Measurements from ENCODE around the gene HSPB6.

HSPB6 gene

DNA sequence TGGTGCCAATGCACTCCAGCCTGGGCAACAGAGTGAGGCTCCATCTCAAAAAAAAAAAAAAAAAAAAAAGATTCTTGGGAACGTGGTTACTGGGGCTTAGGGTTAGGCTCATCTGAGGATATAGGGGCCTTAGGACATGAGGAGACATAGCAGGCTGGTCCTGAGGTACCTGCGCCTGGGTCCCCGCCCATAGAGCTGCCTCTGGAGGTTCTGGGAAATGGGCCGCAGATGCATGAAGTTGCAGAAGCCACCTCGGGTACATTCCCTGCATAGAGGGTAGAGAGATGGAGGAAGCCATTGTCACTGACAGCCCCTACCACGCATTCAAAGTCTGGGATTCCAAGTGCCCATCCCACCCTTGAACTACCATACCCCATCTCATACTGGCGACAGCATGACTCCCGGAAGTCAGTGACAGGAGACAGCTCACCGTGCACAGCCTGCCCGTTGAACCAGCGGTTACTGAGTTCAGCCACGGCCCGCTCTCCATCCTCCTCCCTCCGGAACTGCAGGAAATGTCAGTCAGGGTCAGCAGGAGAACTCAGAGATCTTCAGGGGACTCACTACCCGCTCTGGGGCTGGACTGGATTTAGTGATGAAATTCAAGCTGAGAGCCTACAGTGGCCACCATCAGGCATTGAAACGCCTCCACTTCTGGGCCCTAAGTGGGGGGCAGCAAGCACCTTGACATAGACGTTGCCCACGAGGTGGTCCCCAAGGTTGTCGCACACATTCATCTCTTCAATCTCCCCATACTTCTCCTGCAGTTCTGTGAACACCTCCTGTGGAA, 13.0 kb downstream of the HSPB6 start:
- TF ChIP-seq, protein P1, sequence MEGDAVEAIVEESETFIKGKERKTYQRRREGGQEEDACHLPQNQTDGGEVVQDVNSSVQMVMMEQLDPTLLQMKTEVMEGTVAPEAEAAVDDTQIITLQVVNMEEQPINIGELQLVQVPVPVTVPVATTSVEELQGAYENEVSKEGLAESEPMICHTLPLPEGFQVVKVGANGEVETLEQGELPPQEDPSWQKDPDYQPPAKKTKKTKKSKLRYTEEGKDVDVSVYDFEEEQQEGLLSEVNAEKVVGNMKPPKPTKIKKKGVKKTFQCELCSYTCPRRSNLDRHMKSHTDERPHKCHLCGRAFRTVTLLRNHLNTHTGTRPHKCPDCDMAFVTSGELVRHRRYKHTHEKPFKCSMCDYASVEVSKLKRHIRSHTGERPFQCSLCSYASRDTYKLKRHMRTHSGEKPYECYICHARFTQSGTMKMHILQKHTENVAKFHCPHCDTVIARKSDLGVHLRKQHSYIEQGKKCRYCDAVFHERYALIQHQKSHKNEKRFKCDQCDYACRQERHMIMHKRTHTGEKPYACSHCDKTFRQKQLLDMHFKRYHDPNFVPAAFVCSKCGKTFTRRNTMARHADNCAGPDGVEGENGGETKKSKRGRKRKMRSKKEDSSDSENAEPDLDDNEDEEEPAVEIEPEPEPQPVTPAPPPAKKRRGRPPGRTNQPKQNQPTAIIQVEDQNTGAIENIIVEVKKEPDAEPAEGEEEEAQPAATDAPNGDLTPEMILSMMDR (IDR thresholded peaks at IDR 0.05; ENCODE audit: low read depth, low read length): no peak
- H3K9me3 ChIP-seq: no peaks in the 10 kb centered on the region
- no peaks in the 10 kb centered on the region for H3K36me3 ChIP-seq
- peaks cover 3% of the 10 kb centered on the region; the same call in 1 of the 2 replicates for H3K4me1 ChIP-seq
- DNase-seq: no peak
- peak overlapping the region; percentile 75; the same call in 1 of the 2 replicates for H3K4me3 ChIP-seq (ENCODE audit: low read depth, low read length)
- H3K27me3 ChIP-seq: no peaks in the 10 kb centered on the region

DNA sequence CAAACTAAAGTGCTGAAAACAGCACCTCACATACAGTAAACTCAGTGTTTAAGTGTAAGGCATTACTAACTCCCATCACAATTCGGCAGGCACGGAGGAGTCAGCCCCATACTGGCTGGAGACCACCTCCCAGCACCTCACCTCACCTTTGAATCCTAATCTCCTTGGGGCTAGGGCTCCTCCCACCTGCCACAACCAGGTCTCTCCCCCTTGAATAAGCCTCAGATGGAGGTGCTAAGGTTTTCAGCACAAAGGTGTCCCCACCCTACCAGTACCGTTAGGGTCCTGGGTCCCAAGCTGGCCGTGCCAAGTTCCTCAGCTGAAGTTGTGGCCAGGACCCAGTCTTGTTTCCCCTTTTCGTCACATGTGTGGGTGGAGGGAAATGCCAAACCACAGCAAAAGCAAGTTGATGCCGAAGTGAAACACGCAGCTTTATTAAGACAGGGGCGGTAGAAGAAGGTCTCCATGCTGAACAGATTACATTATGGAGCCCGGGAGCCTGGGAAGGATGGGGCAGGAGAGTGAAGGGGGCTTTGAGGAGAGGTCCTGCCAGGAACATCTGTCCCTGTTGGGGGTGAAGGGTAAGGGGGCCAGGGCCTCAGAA, 14.6 kb downstream of the HSPB6 start, which contains the start of gene IGFLR1:
TSS of gene IGFLR1 (minus strand) at position 332 of the 604 bp plus-strand sequence. CDS start 1,272 bp downstream, outside the sequence.
- Histone ChIP-seq H3K4me3 (ENCODE audit: low read depth, low read length) (peak within 1 kb of the TSS; percentile 80), H3K4me1 (peaks cover 3% of the 10 kb centered on the region; the same call in 1 of the 2 replicates), H3K36me3 (peaks cover 13% of the 10 kb centered on the region), H3K9me3 (no peaks in the 10 kb centered on the region), H3K27me3 (no peaks in the 10 kb centered on the region)
- TF ChIP-seq, protein P1 (IDR thresholded peaks at IDR 0.05; ENCODE audit: low read depth, low read length): no peak
- DNase-seq: no peak

DNA sequence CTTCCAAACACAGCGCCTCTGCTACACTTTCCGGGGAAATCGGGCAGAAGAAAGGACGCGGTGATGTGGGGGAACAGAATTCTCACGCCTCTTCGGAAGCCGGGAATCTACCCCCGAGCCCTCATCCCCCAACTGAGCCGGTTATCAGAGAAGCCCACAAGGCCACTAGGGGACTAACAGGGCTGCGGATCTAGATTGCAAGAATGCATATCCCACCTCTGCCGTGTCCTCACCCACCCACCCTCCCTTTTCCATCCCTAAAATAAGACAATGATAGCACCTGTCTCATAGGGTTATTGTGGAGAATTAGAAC, 15.7 kb downstream of the HSPB6 start:
- peaks cover 21% of the 10 kb centered on the region for H3K36me3 ChIP-seq
- no peaks in the 10 kb centered on the region for H3K9me3 ChIP-seq
- peak overlapping the region; percentile 80 for H3K4me3 ChIP-seq (ENCODE audit: low read depth, low read length)
- H3K4me1 ChIP-seq: peaks cover 3% of the 10 kb centered on the region; the same call in 1 of the 2 replicates
- no peak for DNase-seq
- H3K27me3 ChIP-seq: no peaks in the 10 kb centered on the region
- TF ChIP-seq, protein P1 (IDR thresholded peaks at IDR 0.05; ENCODE audit: low read depth, low read length): peak; percentile 39

DNA sequence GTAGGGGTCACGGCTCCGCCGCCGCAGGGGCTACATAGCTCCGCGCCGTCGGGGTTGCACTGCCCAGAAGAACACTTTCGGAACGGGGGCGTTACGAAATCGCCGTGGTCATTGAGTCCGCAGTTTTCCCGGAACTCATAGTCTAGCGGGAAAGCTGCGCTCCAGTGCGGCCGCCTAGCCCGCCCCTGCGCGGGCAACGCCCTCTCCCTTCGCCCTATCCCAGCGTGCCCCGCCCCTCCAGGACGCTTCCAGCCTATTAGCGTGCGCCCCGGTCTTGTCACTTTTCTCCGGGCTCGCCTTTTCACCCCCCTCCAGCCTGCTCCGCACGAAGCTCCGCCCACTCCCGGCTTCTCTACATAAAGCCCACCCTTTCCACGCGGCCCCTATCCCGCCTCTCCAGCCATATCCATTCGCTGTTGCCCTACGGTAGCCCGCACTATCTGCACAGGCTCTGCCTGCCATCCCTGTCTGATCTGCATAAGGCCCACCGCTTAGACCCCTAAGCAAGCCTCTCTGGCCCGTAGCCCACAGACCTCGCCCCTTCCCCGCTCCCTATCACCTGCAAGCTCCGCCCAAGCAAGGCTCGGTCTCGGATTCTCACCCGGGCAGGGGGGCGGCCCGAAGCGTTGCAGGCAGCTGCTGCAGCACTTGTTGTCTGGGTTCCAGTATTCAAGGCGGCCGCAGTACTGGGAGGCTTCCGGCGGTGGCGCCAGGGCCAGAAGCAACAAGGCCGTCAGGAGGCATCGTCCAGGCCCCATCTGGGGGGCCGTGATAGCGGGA, 16.2 kb downstream of the HSPB6 start:
- TF ChIP-seq, protein P1 (IDR thresholded peaks at IDR 0.05; ENCODE audit: low read depth, low read length): no peak
- H3K4me1 ChIP-seq: peaks cover 3% of the 10 kb centered on the region; the same call in 1 of the 2 replicates
- peak overlapping the region; percentile 80 for H3K4me3 ChIP-seq (ENCODE audit: low read depth, low read length)
- H3K36me3 ChIP-seq: peaks cover 25% of the 10 kb centered on the region
- peak; percentile 99 for DNase-seq
- H3K27me3 ChIP-seq: no peaks in the 10 kb centered on the region
- H3K9me3 ChIP-seq: no peaks in the 10 kb centered on the region

DNA sequence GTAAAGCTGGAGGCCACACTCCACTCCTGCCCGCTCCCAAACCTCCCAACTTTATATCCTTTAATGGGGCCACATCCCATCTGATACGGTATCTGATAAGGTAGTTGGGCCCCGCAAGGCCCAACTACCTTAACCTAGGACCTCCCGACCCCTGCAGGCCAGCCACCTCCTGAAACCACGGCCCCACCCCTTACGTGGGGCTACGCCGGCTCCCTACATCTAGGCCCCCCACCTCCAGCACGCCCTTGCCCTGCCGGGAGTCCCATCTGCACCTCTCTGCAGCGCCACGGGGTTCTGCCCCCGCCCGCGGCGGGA, 16.8 kb downstream of the HSPB6 start:
- peak overlapping the region; percentile 80 for H3K4me3 ChIP-seq (ENCODE audit: low read depth, low read length)
- no peaks in the 10 kb centered on the region for H3K9me3 ChIP-seq
- peaks cover 3% of the 10 kb centered on the region; the same call in 1 of the 2 replicates for H3K4me1 ChIP-seq
- TF ChIP-seq, protein P1 (IDR thresholded peaks at IDR 0.05; ENCODE audit: low read depth, low read length): no peak
- no peaks in the 10 kb centered on the region for H3K27me3 ChIP-seq
- peaks cover 29% of the 10 kb centered on the region for H3K36me3 ChIP-seq
- DNase-seq: no peak

All from BE2C (cell line).